Testis (tissue), 2 donors: ENCODE results near the gene GRB14.

Experiments used
- CTCF ChIP-seq, 3 experiments: fragments of 450-650 bp in 2 of 3; fragments of 200-600 bp in 1 of 3; sonication (generic) in 1 of 3; IDR thresholded peaks; one replicate each; pipeline ENCODE4 v1.5.1; 2016 to 2019; ENCODE audit warnings: antibody characterized with exemption in 3 of 3, mild to moderate bottlenecking in 2 of 3, moderate library complexity in 1 of 3
- POLR2A ChIP-seq: fragments of 450-650 bp; IDR thresholded peaks from one replicate; pipeline ENCODE4 v1.6.1; 2017; ENCODE audit warnings: antibody characterized with exemption, mild to moderate bottlenecking, moderate library complexity

- TF ChIP-seq CTCF (IDR thresholded peaks at IDR 0.05) (no peak), POLR2A (no peak)
These were observed at the start of gene GRB14 for GRCh38 chr2:164620873-164621763.
